H1 (cell line): ENCODE results near the gene EZH2. TPM values are rescaled to one million over a fixed set of nuclear protein-coding genes. Genes with fewer than 3 reads are reported as not detected.

Experiments used
- CTCF ChIA-PET: fragments of 300-600 bp; sonication (Branson Sonifier 250); formaldehyde crosslinking; loops from one replicate; lab custom pipeline; 2021; ENCODE audit not compliant: partially characterized antibody; lab: Charles Lee
- POLR2A ChIA-PET: fragments of 300-600 bp; sonication (Branson Sonifier 250); formaldehyde crosslinking; loops from one replicate; lab custom pipeline; 2021; ENCODE audit warnings: inconsistent platforms; ENCODE audit not compliant: partially characterized antibody; lab: Charles Lee
- DNase-seq, 2 experiments: peaks; one replicate each; pipeline versions ENCODE4 v3.0.0 to v3.0.0-alpha.2; 2010 to 2022; ENCODE audit warnings: low spot score in 2 of 2, low read depth in 1 of 2, mixed read lengths in 1 of 2
- FAIRE-seq: peaks from 2 replicates; lab custom pipeline; 2011; peaks lifted over from hg19 to GRCh38; lab: Jason Lieb, UNC
- H2AFZ ChIP-seq: 2 replicates; pipeline ENCODE4 v1.8.1; 2012; ENCODE audit warnings: low read length, inconsistent platforms
- H2AK5ac ChIP-seq: 2 replicates; pipeline ENCODE4 v1.6.1; 2013; ENCODE audit warnings: low read depth, low read length
- H2BK120ac ChIP-seq: replicated peaks from 2 replicates; pipeline ENCODE3; 2013; ENCODE audit warnings: low read depth, low read length, inconsistent platforms
- H2BK12ac ChIP-seq: 2 replicates; pipeline ENCODE4 v1.6.1; 2013; ENCODE audit warnings: low read depth, low read length
- H2BK15ac ChIP-seq: 2 replicates; pipeline ENCODE4 v1.6.1; 2013; ENCODE audit warnings: low read length
- H2BK20ac ChIP-seq: 2 replicates; pipeline ENCODE4 v1.6.1; 2013; ENCODE audit warnings: low read length
- H2BK5ac ChIP-seq: 2 replicates; pipeline ENCODE4 v1.6.1; 2013; ENCODE audit warnings: low read depth, low read length
- H3K14ac ChIP-seq: 2 replicates; pipeline ENCODE4 v1.6.1; 2013; ENCODE audit warnings: inconsistent platforms; ENCODE audit not compliant: insufficient read length
- H3K18ac ChIP-seq: 2 replicates; pipeline ENCODE4 v1.6.1; 2013; ENCODE audit warnings: low read length; ENCODE audit errors: extremely low read depth
- H3K23ac ChIP-seq: 2 replicates; pipeline ENCODE4 v1.6.1; 2013; ENCODE audit warnings: inconsistent platforms; ENCODE audit not compliant: insufficient read length
- H3K23me2 ChIP-seq: 2 replicates; pipeline ENCODE4 v1.6.1; 2013; ENCODE audit warnings: low read depth, low read length
- H3K27ac ChIP-seq: 2 replicates; pipeline ENCODE4 v1.6.1; 2011; ENCODE audit warnings: low read depth, low read length, inconsistent platforms
- H3K27me3 ChIP-seq, 4 experiments: replicated peaks in 1 of 4; 1 replicate in 1 of 4; 2 replicates in 3 of 4; pipeline versions ENCODE4 v1.6.1 to v1.8.1; 2011 to 2013; ENCODE audit warnings: low read length in 3 of 4, mild to moderate bottlenecking in 3 of 4, inconsistent platforms in 2 of 4, mixed read lengths in 2 of 4, moderate library complexity in 1 of 4; ENCODE audit not compliant: control insufficient read depth in 3 of 4, insufficient read depth in 3 of 4; ENCODE audit errors: extremely low read depth in 1 of 4
- H3K36me3 ChIP-seq, 4 experiments: 2 replicates each; pipeline versions ENCODE4 v1.6.1 to v1.8.1; 2011 to 2013; ENCODE audit warnings: mild to moderate bottlenecking in 4 of 4, low read length in 3 of 4, moderate library complexity in 2 of 4, control low read depth in 1 of 4, inconsistent platforms in 1 of 4; ENCODE audit not compliant: insufficient read depth in 4 of 4, control insufficient read depth in 2 of 4
- H3K4ac ChIP-seq: replicated peaks from 2 replicates; pipeline ENCODE3; 2013; ENCODE audit warnings: low read length, low read depth, mixed read lengths, inconsistent platforms; ENCODE audit not compliant: insufficient read length
- H3K4me1 ChIP-seq, 4 experiments: replicated peaks in 1 of 4; 1 replicate in 1 of 4; 2 replicates in 3 of 4; pipeline versions ENCODE4 v1.6.1 to v1.8.1; 2011 to 2013; ENCODE audit warnings: low read length in 3 of 4, inconsistent platforms in 2 of 4, mixed read lengths in 1 of 4; ENCODE audit not compliant: insufficient read depth in 4 of 4, control insufficient read depth in 3 of 4
- H3K4me2 ChIP-seq, 2 experiments: 2 replicates each; pipeline versions ENCODE4 v1.6.1 to v1.8.1; 2011 to 2013; ENCODE audit warnings: low read depth in 2 of 2, low read length in 2 of 2, control low read depth in 1 of 2, inconsistent platforms in 1 of 2, mild to moderate bottlenecking in 1 of 2; ENCODE audit not compliant: insufficient read depth in 1 of 2
- H3K4me3 ChIP-seq, 4 experiments: fragments of 200-600, 300-600 bp in 1 of 4; sonication (generic), shearing (Covaris generic), sonication (Bioruptor Twin) in 1 of 4; 2 replicates each; pipeline versions ENCODE4 v1.5.1 to v1.8.1; 2011 to 2016; ENCODE audit warnings: low read length in 4 of 4, low read depth in 3 of 4, control low read depth in 2 of 4, inconsistent platforms in 2 of 4, mild to moderate bottlenecking in 2 of 4, mixed read lengths in 1 of 4, moderate library complexity in 1 of 4; ENCODE audit not compliant: insufficient read depth in 2 of 4; ENCODE audit errors: extremely low read depth in 1 of 4
- H3K56ac ChIP-seq: replicated peaks from 2 replicates; pipeline ENCODE3; 2013; ENCODE audit warnings: low read depth, mild to moderate bottlenecking, mixed read lengths, low read length, inconsistent platforms; ENCODE audit not compliant: insufficient read length
- H3K79me1 ChIP-seq: 2 replicates; pipeline ENCODE4 v1.6.1; 2013; ENCODE audit warnings: low read depth, low read length, control low read depth
- H3K79me2 ChIP-seq, 2 experiments: 2 replicates each; pipeline versions ENCODE4 v1.6.1 to v1.8.1; 2012 to 2013; ENCODE audit warnings: low read length in 2 of 2, mild to moderate bottlenecking in 2 of 2, inconsistent platforms in 1 of 2; ENCODE audit not compliant: insufficient read depth in 2 of 2, control insufficient read depth in 1 of 2
- H3K9ac ChIP-seq, 4 experiments: replicated peaks in 1 of 4; 1 replicate in 1 of 4; 2 replicates in 3 of 4; pipeline versions ENCODE4 v1.6.1 to v1.8.1; 2011 to 2013; ENCODE audit warnings: low read depth in 3 of 4, low read length in 3 of 4, control low read depth in 2 of 4, mild to moderate bottlenecking in 2 of 4, moderate library complexity in 2 of 4, inconsistent platforms in 1 of 4; ENCODE audit errors: extremely low read depth in 1 of 4
- H3K9me3 ChIP-seq, 2 experiments: 2 replicates each; pipeline versions ENCODE4 v1.6.1 to v1.8.1; 2012 to 2013; ENCODE audit warnings: mild to moderate bottlenecking in 2 of 2, moderate library complexity in 2 of 2, control low read depth in 1 of 2, inconsistent platforms in 1 of 2, low read depth in 1 of 2, low read length in 1 of 2, mixed read lengths in 1 of 2; ENCODE audit not compliant: insufficient read depth in 2 of 2
- H4K20me1 ChIP-seq, 2 experiments: replicated peaks in 1 of 2; 2 replicates each; pipeline versions ENCODE3 to v1.8.1; 2011 to 2013; ENCODE audit warnings: inconsistent platforms in 2 of 2, low read length in 2 of 2, mild to moderate bottlenecking in 1 of 2; ENCODE audit not compliant: insufficient read depth in 2 of 2, control insufficient read depth in 1 of 2
- H4K5ac ChIP-seq: 2 replicates; pipeline ENCODE4 v1.6.1; 2013; ENCODE audit warnings: low read length, low read depth, mixed read lengths, inconsistent platforms; ENCODE audit not compliant: insufficient read length
- H4K8ac ChIP-seq: 2 replicates; pipeline ENCODE4 v1.8.0; 2013; ENCODE audit warnings: mild to moderate bottlenecking, moderate library complexity, low read length, inconsistent platforms; ENCODE audit not compliant: insufficient read depth; ENCODE audit errors: extremely low read depth
- H4K91ac ChIP-seq: replicated peaks from 2 replicates; pipeline ENCODE3; 2013; ENCODE audit warnings: low read length, mixed read lengths, inconsistent platforms; ENCODE audit not compliant: insufficient read length
- CTBP2 ChIP-seq: IDR thresholded peaks from 2 replicates; pipeline ENCODE4 v1.7.0; 2011; ENCODE audit warnings: borderline replicate concordance, mild to moderate bottlenecking, moderate library complexity, mixed read lengths, low read length; ENCODE audit not compliant: insufficient read depth, insufficient read length
- EGR1 ChIP-seq: IDR thresholded peaks from 2 replicates; pipeline ENCODE4 v1.6.1; 2011; ENCODE audit warnings: low read depth, low read length, borderline replicate concordance
- GABPA ChIP-seq: IDR thresholded peaks from 2 replicates; pipeline ENCODE4 v1.6.1; 2011; ENCODE audit warnings: mild to moderate bottlenecking, low read length, moderate library complexity, borderline replicate concordance; ENCODE audit not compliant: insufficient read depth
- GTF2F1 ChIP-seq: IDR thresholded peaks from 2 replicates; pipeline ENCODE4 v1.6.1; 2012; ENCODE audit warnings: low read depth, low read length, improper control_type of control experiment, borderline replicate concordance
- POLR2A ChIP-seq, 2 experiments: IDR thresholded peaks; 1 replicate in 1 of 2; 2 replicates in 1 of 2; pipeline ENCODE4 v1.6.1; 2011; ENCODE audit warnings: low read depth in 2 of 2, low read length in 2 of 2, mild to moderate bottlenecking in 2 of 2; ENCODE audit errors: control extremely low read depth in 1 of 2
- RBBP5 ChIP-seq: IDR thresholded peaks from 2 replicates; pipeline ENCODE4 v1.7.1; 2012; ENCODE audit warnings: low read depth, mild to moderate bottlenecking, inconsistent platforms, low read length, moderate library complexity, borderline replicate concordance
- SIN3A ChIP-seq, 2 experiments: IDR thresholded peaks in 1 of 2; conservative IDR thresholded peaks in 1 of 2; 2 replicates each; pipeline ENCODE4 v1.6.1; 2011 to 2012; ENCODE audit warnings: low read length in 2 of 2, improper control_type of control experiment in 1 of 2, low read depth in 1 of 2, mild to moderate bottlenecking in 1 of 2
- SP2 ChIP-seq: IDR thresholded peaks from 2 replicates; pipeline ENCODE4 v1.6.1; 2012; ENCODE audit warnings: mild to moderate bottlenecking, low read length, inconsistent platforms
- TAF1 ChIP-seq: IDR thresholded peaks from 2 replicates; pipeline ENCODE4 v1.6.1; 2011; ENCODE audit warnings: mild to moderate bottlenecking, low read depth, low read length
- TBP ChIP-seq: IDR thresholded peaks from 2 replicates; pipeline ENCODE4 v1.6.1; 2011; ENCODE audit warnings: low read depth, low read length, improper control_type of control experiment
- TEAD4 ChIP-seq: IDR thresholded peaks from 2 replicates; pipeline ENCODE4 v1.6.1; 2012; ENCODE audit warnings: low read depth, low read length, inconsistent platforms, mixed read lengths
- WGBS, 2 experiments: shearing (Covaris generic) in 1 of 2; methylation state at CpG; one replicate each; pipeline versions ENCODE4 v1.1.6 to v1.1.7; 2013 to 2015; ENCODE audit warnings: low lambda C conversion rate in 2 of 2, mixed read lengths in 2 of 2, inconsistent platforms in 1 of 2, low coverage in 1 of 2, missing lambda C conversion rate in 1 of 2; ENCODE audit not compliant: insufficient replicate concordance in 2 of 2, insufficient coverage in 1 of 2, insufficient read length in 1 of 2; ENCODE audit errors: extremely low coverage in 1 of 2, missing lambda C conversion rate in 1 of 2; 5-methylcytosine and 5-hydroxymethylcytosine counted together
- polyA plus RNA-seq, 7 experiments: library from polyadenylated mRNA; depleted of rRNA in 3 of 7; stranded (reverse) in 5 of 7; unstranded in 2 of 7; fragments of >200 nt in 5 of 7; fragments of 200-250 nt in 2 of 7; gene quantifications; 1 replicate in 5 of 7; 2 replicates in 1 of 7; 4 replicates in 1 of 7; pipeline versions ENCODE4 v1.2.1 to v1.2.3, GENCODE V29; 2011 to 2013; ENCODE audit warnings: missing spikeins in 2 of 7, mixed read lengths in 2 of 7
- total RNA-seq: library from RNA; stranded (reverse); fragmentation: NEBNext Ultra II Directional; extraction: Animal tissue kit (Norgen Biotek cat#: 25700); gene quantifications from 2 replicates; pipeline ENCODE4 v1.2.1, GENCODE V29; 2021
- TF ChIP-seq, protein P1 (sequence below): IDR thresholded peaks from 2 replicates; pipeline ENCODE4 v1.6.1; 2012; ENCODE audit warnings: low read length, inconsistent platforms

EZH2 gene
- total and polyA plus RNA-seq, 2 of the 8 experiments (the other 6 are each of a cell fraction or from before 2014, with no cell fraction given) = 28.9 to 49.0 TPM

DNA sequence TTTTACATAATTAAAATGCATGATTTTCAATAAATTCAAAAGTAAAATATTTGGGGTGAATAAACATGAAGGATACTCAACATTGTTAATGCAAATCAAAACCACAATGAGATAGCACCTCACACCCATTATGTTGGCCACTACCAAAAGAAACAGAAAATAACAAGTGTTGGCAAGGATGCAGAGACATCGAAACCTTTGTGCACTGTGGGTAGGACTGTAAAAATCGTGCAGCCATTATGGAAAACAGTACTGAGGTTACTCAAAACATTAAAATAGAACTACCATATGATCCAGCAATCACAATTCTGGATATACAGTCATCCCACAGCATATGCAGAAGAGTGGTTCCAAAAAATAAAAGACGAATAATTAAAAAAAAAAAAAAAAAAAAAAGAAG, 13.1 kb downstream of the EZH2 start:
- no peak overlapping the region for H4K91ac ChIP-seq
- WGBS, 2 experiments = 97% methylated on average over 3 of the region's 3 CpGs; no CpG with 5 or more reads in 1 of the 2 experiments
- CTCF ChIA-PET = interaction anchor here (1.1 to 1.5 kb wide), 2 partner anchors 15 to 33 kb away, joined by 3 to 7 read pairs; no protein-coding TSS in a partner anchor
- TF ChIP-seq TEAD4 (no peak), SP2 (no peak), POLR2A (IDR thresholded peaks at IDR 0.05; ENCODE audit: control extremely low read depth in 1 of 2, low read depth in 2 of 2, low read length in 2 of 2) (no peak), SIN3A (conservative IDR thresholded peaks at IDR 0.05 in 1 of 2, IDR thresholded peaks at IDR 0.05 in 1 of 2; ENCODE audit: low read depth in 1 of 2, low read length in 2 of 2) (no peak), TBP (no peak), RBBP5 (no peak), CTBP2 (no peak), EGR1 (no peak), TAF1 (no peak), GTF2F1 (no peak), GABPA (no peak)
- TF ChIP-seq, protein P1, sequence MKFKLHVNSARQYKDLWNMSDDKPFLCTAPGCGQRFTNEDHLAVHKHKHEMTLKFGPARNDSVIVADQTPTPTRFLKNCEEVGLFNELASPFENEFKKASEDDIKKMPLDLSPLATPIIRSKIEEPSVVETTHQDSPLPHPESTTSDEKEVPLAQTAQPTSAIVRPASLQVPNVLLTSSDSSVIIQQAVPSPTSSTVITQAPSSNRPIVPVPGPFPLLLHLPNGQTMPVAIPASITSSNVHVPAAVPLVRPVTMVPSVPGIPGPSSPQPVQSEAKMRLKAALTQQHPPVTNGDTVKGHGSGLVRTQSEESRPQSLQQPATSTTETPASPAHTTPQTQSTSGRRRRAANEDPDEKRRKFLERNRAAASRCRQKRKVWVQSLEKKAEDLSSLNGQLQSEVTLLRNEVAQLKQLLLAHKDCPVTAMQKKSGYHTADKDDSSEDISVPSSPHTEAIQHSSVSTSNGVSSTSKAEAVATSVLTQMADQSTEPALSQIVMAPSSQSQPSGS = no peak

More for the DNA sequence above, 13.1 kb downstream of the EZH2 start:
- DNase-seq = no peak
- Histone ChIP-seq H4K8ac (no peak overlapping the region), H3K36me3 (no peaks in the 10 kb centered on the region; a peak in 1 of 8 replicates), H3K4me2 (no peak overlapping the region), H2AK5ac (no peak overlapping the region), H3K79me2 (peaks cover 14 to 99% of the 10 kb centered on the region in 2 experiments), H3K4me1 (no peaks in the 10 kb centered on the region), H2BK20ac (no peak overlapping the region), H2BK5ac (no peak overlapping the region), H3K79me1 (0 out of 2 replicates have a peak, but pooled peaks cover 2% of the 10 kb centered on the region), H3K56ac (no peak overlapping the region), H2BK15ac (no peak overlapping the region), H3K27me3 (no peaks in the 10 kb centered on the region), H3K4ac (no peak overlapping the region), H4K5ac (no peak overlapping the region), H4K20me1 (peaks cover 2 to 5% of the 10 kb centered on the region in 2 experiments), H3K14ac (no peak overlapping the region), H3K9me3 (peaks cover 0 to 9% of the 10 kb centered on the region in 2 experiments; a peak in 1 of 4 replicates), H2AFZ (no peak overlapping the region), H3K4me3 (no peak overlapping the region), H2BK12ac (no peak overlapping the region), H2BK120ac (no peak overlapping the region), H3K23ac (no peak overlapping the region), H3K27ac (no peak overlapping the region), H3K18ac (no peak overlapping the region), H3K9ac (no peak overlapping the region), H3K23me2 (no peaks in the 10 kb centered on the region)
- POLR2A ChIA-PET = no interaction called here
- no peak for FAIRE-seq
